Embryonic facial prominence (tissue), 1 donor: Measurements from ENCODE around the gene KRT39.

ENCODE experiments used
- DNase-seq: peaks from one replicate; pipeline ENCODE4 v3.0.0-alpha.2; 2016; ENCODE audit errors: extremely low spot score

The KRT39 gene

GRCh38 chr17:40980596-40980995 lies 13.8 kb upstream of the KRT39 start:
- DNase-seq = no peak

GRCh38 chr17:40980117-40980516 lies 13.4 kb upstream of the KRT39 start:
- DNase-seq = no peak

- DNase-seq = no peak
Observed at GRCh38 chr17:40978575-40979151, 11.9 kb upstream of the KRT39 start.

- DNase-seq = no peak
Observed at GRCh38 chr17:40975516-40975915, 8.8 kb upstream of the KRT39 start.

GRCh38 chr17:40974366-40974765 lies 7.6 kb upstream of the KRT39 start:
- DNase-seq = no peak

- DNase-seq = no peak
Observed at GRCh38 chr17:40967582-40967981, 834 bp upstream of the KRT39 start.

- DNase-seq = no peak
Observed at GRCh38 chr17:40963838-40964237, 2.9 kb downstream of the KRT39 start.

GRCh38 chr17:40962059-40962561 lies 4.6 kb downstream of the KRT39 start:
- DNase-seq = no peak

GRCh38 chr17:40961591-40961990 lies 5.2 kb downstream of the KRT39 start:
- no peak for DNase-seq

GRCh38 chr17:40960144-40960543 lies 6.6 kb downstream of the KRT39 start:
- no peak for DNase-seq

GRCh38 chr17:40958086-40958953 lies 8.4 kb downstream of the KRT39 start:
- no peak for DNase-seq

GRCh38 chr17:40956401-40957254 lies 10.1 kb downstream of the KRT39 start:
- DNase-seq = no peak

- DNase-seq = no peak
Observed at GRCh38 chr17:40953881-40954280, 12.9 kb downstream of the KRT39 start.

- no peak for DNase-seq
Observed at GRCh38 chr17:40952661-40953060, 14.1 kb downstream of the KRT39 start.

- no peak for DNase-seq
Observed at GRCh38 chr17:40952154-40952553, 14.6 kb downstream of the KRT39 start.

- no peak for DNase-seq
Observed at GRCh38 chr17:40951011-40951622, 15.6 kb downstream of the KRT39 start.

- DNase-seq = no peak
Observed at GRCh38 chr17:40950176-40950575, 16.6 kb downstream of the KRT39 start.

GRCh38 chr17:40949418-40949817 lies 17.3 kb downstream of the KRT39 start:
- DNase-seq = no peak

GRCh38 chr17:40947929-40948328 lies 18.8 kb downstream of the KRT39 start:
- DNase-seq = no peak

GRCh38 chr17:40945414-40945813 lies 21.3 kb downstream of the KRT39 start:
- no peak for DNase-seq

GRCh38 chr17:40944531-40944930 lies 22.2 kb downstream of the KRT39 start:
- no peak for DNase-seq

GRCh38 chr17:40942553-40942952 lies 24.2 kb downstream of the KRT39 start:
- DNase-seq = no peak
